Lower leg skin (tissue), 3 donors: ENCODE results near the gene ZNF474.

ENCODE experiments used
- POLR2A ChIP-seq, 2 donors: fragments of 450-650 bp; IDR thresholded peaks; one replicate each; pipeline ENCODE4 v1.6.1; 2016 to 2017; ENCODE audit warnings: antibody characterized with exemption in 2 of 2, mild to moderate bottlenecking in 1 of 2, moderate library complexity in 1 of 2
- TF ChIP-seq, protein P1 (sequence below), 3 donors: fragments of 450-650 bp; IDR thresholded peaks; one replicate each; pipeline ENCODE4 v1.5.1; 2016; ENCODE audit warnings: antibody characterized with exemption in 3 of 3, mild to moderate bottlenecking in 3 of 3, moderate library complexity in 2 of 3

DNA sequence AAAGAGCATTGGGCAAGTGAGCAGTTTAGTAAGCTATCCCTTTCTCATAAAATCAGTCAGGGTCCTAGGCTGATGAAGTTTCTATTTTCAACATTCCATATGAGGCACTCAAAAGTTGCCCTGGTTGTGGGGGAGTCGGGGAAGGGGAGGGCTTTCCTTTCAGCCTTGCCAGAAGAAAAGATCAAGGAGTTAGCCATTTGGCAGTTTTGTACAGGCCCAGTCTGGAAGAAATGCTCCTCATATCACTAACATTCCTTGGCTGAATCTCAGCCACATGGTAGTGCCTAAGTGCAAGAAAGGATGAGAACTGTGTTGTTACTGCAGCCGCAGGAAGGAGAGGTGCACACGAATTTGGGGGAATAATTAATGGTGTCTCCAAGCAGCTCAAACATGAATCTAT, 60.8 kb downstream of the ZNF474 start:
- TF ChIP-seq, protein P1, sequence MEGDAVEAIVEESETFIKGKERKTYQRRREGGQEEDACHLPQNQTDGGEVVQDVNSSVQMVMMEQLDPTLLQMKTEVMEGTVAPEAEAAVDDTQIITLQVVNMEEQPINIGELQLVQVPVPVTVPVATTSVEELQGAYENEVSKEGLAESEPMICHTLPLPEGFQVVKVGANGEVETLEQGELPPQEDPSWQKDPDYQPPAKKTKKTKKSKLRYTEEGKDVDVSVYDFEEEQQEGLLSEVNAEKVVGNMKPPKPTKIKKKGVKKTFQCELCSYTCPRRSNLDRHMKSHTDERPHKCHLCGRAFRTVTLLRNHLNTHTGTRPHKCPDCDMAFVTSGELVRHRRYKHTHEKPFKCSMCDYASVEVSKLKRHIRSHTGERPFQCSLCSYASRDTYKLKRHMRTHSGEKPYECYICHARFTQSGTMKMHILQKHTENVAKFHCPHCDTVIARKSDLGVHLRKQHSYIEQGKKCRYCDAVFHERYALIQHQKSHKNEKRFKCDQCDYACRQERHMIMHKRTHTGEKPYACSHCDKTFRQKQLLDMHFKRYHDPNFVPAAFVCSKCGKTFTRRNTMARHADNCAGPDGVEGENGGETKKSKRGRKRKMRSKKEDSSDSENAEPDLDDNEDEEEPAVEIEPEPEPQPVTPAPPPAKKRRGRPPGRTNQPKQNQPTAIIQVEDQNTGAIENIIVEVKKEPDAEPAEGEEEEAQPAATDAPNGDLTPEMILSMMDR (IDR thresholded peaks at IDR 0.05), result no peak
- TF ChIP-seq POLR2A (IDR thresholded peaks at IDR 0.05), result no peak
